HG03196 (cell line): ENCODE measurements around the gene KCNMA1.

ENCODE experiments used
- ATAC-seq: cut with Tn5 transposase; IDR thresholded peaks from one replicate; pipeline ENCODE4 v1.9.1; 2021; ENCODE audit not compliant: unreplicated experiment

KCNMA1 gene

DNA sequence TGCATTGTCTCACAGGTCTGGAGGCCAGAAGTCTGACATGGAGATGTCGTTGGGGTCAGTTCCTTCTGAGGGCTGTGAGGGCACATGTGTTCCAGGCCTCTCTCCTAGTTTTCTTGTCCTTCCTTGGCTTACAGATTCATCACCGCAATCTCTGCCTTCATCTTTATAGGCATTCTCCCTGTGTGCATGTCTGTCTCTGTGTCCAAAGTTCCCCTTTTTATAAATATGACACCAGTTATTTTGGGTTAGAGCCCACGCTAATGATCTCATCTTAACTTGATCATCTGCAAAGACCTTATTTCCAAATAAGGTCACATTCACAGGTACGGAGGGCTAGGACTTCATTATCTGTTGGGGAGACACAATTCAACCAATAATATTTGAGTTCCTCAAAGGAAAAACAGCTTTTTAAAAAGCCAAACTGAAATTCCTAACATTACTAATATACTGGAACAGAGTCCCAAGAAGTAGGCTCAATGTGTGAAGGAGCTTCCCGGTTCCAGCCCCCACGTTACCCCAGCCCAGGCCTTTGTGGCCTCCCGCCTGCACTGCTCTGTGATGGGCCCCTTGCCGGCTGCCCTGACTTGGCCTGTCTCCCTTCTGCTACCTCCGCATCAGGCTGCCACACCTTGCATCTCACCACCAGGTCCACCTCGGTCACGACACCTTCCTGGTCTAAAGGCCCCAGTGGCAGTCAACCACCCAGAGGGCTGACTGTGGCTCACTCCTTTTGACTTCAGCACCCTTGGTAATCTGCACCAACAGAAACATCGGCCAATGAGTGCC, 142.7 kb downstream of the KCNMA1 start:
- ATAC-seq, result no peak

DNA sequence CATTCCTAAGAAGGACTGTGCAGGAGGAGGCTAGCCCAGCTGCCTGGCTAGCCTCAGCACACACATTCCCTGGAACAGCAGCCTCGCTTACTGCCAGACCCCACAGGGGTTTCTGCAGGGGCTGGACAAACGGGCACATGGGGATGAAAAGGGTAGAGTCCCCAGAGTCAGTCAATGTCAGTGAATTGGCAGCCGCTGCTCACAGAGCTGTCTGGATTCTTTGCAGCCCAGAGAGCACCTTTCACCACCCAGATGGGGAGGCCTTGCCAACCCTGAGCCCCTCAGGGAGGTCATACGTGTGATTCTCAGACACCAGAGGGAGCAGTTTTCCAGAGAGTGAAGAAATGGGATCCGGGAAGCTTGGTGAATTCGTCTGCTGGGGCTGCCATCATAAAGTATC, 143.3 kb downstream of the KCNMA1 start:
- ATAC-seq, result no peak

DNA sequence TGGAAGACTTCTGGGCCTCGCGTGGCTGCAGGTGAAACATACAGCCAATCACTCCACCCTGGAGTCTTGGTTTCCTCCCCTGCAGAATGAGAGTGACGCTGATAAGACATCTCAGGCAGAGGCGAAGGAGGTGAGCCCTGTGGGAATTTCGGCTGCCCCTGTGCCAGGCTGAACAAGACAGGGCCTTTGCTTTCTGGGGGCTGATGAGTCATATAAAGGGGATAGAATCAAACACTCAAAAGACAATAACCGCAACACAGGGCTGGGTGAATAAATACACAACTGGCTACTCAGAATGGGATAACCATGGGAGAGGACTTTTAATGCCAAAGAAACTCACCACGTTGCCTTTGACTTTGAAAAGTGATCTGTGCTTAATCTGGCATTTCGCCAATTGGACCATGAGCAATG, 143.8 kb downstream of the KCNMA1 start:
- no peak for ATAC-seq

DNA sequence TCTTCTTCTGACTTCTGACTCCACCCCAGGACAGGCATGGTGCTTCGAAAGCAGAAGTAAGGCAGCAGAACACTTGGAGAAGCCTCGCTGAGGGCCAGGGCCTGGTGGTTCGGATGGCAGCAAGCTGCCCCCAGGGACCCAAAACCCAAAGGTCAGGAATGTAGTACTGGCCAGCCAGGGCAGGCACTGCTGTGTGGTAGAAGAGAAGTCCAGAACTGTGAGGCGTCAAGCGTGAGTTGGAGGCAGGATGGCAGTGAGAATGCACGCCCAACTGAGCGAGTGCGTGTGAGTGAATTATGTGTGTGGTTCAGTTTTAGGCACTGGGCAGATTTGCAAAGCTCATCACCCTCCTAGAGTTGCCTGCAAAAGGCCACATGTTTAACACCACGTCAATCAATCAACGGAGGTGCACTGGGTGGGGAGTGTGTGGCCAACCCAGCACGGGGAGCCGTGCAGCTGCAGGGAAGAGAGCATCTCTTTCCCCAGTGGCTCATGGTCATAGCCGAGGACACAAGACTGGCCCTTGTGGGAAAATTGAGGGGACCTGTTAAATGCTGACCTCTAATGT, 144.3 kb downstream of the KCNMA1 start:
- ATAC-seq, result no peak

DNA sequence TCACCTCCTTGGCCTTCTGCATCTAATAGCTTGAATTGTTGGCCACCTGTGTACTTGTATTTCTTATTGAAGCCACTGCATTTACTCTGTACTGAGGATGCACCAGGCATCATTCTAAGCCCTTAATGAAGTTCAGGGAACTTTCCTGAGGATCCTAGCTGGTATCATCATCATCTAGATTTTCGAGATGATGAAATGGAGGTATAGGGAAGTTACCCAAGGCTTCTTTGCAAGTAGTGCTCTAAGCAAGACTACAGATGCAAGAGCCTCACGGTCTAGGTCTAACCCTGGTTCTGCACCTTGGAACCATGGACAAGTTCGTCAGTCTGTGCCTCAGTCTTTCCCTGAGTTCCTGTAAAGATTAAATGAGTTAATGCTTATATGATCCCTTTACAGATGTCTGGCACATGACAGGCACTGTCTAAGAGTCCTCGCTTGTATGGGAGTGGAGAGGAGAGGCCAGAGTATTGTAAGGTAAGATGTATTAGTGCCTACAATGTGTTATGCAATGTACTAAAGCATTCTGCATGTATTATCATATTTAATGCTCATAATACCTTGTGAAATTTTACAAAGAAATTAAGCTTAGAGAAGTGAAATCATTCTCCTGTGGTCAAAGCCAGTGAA, 145.1 kb downstream of the KCNMA1 start:
- no peak for ATAC-seq

DNA sequence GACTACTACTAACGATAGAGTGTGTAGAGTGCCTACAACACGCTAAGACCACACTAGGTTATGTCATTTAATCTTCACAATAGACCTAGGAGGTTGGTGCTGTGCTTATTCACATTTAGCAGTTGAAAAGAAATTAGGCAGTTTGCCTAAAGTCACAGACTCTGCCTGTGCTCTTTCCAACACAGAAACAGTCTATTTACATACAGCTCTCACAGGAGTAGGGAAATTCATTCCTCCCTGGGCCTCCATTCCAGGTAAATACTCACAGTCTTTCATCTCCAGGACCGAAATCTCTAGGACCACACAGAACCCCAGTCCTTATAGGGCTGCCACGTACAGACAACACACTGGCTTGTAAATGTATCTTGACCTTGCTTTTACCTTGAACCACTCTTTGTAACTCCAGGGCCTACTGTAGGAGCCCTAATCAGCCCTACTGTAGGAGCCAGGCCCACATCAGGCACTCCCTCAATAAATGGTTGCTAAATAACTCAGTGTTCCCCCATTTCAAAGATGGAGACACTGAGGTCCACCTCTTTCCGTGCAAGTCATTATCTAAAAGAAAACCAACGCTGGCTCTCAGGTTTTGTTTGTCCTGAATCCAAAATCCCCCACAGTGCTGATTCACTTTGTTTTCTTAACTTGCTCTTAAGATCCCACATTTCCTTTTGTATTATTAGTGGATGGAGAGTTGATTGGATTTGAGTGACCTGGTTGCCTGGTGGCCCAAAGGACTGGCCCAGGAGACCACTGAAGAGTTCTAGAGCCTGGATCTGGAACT, 146.9 kb downstream of the KCNMA1 start:
- ATAC-seq, result no peak

DNA sequence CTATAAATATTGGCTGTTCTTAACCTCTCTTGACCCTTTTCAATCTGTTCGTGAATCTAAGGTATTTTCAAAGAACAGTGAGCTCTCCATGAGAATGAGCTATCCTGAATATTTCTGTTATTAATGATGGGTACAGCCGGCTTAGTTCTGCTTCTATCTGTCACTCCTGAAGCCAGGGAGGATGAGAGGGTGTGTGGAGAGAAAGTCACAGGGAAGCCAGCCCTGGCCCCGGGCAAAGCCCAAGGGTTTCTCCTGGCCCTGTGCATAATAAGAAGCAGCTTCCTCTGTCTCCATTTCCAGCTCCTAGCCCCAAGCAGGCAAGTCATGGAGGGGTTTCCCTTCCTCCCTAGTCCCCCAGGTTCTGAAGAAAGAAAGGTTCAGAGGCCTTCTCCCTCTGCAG, 151.1 kb downstream of the KCNMA1 start:
- no peak for ATAC-seq

DNA sequence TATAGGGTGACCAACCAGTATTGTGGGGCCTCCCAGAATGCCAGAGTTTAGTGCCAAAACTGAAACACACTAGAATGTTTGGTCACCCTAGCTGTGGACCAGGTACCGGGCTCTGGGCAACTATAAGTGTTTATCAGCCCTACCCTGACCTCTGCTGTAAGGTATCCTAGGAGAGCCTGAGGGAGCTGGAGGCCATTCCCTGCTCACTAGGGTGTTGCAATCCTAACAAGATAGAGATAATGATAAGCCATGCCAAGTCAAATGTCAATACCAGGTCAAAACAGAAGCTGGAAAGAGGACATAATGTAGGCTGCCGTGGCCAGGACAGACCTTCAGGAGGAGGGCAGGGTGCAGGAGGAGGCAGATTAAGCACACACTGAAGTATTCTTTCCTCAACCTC, 151.8 kb downstream of the KCNMA1 start:
- no peak for ATAC-seq

DNA sequence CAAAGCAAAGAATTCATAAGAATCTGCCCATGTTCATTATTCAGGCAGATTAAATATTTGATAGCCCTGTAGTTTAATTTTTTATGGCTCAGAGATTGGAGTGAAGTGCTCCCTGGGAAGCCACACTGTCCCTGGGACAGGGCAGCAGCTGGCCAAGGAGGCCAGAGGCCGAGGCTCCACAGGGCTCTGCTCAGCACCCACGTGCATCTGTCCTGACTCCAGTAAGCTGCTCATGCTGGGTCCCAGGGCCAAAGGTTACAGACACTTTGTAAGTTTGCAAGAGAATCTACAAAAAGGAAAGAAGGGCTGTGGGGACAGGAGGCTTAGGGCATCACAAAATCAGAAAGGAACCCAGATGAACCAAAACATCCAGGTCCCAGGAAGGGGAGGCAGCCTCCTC, 155.5 kb downstream of the KCNMA1 start:
- no peak for ATAC-seq

DNA sequence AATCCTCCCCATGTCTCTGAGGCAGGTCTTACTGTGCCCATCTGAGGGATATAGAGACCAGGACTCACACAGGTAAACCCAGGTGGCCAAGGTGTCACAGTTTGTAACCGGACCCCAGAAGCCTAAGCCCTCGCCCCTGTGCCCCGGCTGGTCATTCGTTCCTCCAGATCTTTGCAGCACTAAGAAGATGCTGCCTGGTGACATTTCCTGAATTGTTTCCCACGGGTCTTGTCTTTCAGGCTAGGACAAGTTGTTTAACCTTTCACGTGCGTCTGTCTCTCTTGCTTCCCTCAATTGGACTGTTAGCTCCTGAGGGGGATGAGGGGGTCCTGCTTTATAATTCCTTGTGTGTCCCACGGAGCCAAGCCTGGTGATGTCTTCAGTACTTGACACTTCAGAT, 158.0 kb downstream of the KCNMA1 start:
- ATAC-seq, result no peak

DNA sequence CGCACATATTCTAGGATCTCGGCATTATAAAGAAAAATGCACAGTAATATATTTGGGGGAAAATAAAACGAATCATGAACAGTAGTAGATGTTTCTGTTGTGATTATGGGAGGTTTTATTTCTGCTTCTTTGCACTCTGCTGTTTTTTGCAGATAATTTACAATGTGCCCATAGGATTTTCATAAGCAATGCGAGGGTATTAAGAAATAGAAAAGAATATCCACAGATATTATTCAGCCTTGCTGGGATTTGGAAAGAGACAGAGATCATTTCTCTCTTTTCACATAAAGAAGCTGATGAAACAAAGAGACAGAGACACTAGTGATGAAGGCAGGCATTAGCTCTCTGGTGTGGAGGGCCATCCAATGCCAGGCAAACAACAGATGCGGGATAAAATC, 158.6 kb downstream of the KCNMA1 start:
- no peak for ATAC-seq

DNA sequence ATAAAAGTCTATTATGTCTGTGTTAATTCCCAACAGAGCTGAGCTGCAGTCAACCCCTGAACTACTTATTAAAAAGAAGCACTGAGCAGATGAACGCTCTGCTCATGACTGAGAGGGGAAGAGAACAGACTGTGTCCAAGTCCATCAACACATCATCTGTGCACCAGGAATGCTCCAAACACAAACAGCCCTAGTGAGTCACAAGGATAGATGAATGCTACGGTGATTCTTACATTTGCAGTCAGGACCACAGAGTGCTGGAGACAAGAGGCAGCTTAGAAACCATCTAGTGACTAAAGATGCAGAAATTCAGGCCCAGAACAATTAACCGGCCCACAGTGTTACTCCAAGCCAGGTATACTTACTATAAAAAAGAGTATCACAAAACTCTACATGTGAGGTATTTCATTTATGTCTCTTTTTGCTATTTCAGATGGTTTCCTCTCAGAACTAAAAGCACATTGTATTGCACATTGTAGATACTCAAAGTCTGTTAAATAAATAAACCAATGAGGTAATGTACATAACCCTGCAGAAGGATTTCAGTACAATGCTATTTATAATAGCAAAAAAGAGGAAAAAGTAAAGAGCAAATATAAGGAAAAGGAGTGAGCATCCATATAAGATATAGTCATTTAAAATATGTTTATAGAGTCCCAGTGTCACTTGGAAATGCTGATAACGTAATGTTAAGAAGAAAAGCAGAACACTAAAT, 159.2 kb downstream of the KCNMA1 start:
- no peak for ATAC-seq

DNA sequence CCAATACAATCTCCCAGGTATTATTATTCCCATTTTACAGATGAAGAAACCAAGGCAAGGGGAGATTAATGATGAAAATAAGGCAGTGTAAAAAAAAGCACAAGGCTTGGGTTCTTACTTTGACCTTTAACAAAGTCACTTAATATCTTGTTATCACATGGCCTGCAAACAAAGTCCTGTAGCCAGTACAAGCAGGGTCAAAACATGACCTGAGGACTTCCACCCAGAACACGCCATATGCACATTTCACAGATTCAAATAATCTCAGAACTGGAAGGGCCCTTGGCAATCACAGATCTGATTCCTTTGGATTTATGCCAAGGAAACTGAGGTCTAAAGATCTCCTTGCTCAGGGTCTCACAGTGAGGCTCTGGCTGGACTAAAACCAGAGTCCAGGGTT, 162.1 kb downstream of the KCNMA1 start:
- no peak for ATAC-seq

DNA sequence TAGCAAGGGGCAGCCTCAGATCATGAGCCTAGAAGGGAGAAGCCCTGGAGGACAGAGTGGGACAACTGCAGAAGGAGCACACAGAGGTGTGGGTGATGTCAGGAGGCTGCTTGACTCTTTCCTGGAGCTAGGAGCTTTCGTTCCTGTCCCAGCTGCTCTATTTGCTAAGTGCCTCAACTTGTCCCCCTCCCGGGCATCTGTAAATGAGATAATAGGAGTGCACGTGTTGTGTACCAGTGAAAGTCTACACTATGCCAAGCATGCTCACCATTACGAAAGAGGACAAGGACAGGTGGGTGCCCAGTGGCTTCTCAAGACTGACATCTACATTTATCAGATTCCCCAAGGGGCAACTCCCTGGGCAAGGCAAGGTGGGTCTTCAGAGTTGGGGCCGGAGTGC, 162.7 kb downstream of the KCNMA1 start:
- no peak for ATAC-seq

DNA sequence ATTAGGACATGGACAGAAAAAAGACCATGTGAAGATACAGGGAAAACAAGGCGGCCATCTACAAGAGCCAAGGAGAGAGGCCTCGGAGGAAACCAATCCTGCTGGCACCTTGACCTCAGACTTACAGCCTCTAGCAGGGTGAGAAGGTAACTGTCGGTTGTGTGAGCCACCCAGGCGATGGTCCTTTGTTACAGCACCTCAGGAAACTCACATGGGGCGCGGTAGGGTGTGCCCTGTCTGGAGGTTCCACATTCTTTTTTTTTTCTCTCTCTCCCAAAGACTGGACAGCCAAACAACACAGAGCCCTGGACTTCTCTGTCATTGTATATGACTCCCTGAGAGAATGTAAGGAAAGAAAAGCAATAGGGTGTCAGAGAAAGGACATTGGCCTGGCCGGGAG, 163.2 kb downstream of the KCNMA1 start:
- no peak for ATAC-seq

DNA sequence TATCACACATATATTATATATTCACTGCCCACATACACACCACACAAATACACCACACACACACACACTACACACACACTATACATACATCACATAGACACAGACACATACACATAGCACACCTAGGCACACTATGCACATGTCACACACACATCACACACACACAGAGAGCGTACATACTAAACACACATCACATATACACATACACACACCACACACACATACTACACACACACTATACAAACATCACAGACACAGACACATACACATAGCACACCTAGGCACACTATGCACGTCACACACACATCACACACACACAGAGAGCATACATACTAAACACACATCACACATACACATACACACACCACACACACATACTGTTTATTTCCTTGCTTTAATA, 165.5 kb downstream of the KCNMA1 start:
- no peak for ATAC-seq

DNA sequence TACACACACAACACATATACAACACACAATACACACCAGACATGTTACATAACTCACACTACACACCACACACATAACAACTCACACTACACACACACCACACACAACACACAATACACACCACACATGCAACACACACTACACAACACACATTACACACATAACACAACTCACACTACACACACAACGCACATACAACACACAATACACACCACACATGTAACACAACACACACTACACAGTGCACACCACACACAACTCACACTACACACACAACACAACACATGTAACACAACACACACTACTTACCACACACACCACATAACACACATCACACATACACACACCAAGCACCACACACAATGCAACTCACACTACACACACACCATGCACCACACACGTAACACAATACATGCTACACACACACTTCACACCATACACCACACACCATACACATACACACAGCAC, 166.5 kb downstream of the KCNMA1 start:
- no peak for ATAC-seq

DNA sequence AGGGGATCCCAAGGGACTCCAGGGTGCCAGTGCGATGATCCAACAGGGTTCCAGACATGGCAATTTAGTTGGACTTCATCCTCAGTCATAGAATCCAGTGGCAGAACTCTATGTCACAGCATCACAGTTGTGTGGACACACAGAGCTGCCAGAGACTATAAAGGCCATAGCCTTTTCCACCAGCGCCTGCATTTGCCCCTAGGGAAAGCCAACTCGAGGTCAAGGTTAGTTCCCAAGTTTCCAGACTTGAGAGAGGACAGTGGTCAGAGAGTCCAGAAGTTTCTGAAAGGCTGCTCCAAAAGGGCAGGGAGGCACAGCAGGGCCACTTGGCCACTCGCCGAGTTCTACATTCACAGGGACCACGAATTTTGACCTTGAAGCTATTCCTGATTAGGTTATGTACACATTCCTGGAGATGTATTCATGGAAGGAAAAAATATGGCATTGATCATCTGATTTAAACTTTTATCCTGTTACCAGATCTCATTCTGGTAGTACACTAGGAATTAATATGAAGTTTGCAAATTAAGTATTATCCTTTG, 170.1 kb downstream of the KCNMA1 start:
- no peak for ATAC-seq

DNA sequence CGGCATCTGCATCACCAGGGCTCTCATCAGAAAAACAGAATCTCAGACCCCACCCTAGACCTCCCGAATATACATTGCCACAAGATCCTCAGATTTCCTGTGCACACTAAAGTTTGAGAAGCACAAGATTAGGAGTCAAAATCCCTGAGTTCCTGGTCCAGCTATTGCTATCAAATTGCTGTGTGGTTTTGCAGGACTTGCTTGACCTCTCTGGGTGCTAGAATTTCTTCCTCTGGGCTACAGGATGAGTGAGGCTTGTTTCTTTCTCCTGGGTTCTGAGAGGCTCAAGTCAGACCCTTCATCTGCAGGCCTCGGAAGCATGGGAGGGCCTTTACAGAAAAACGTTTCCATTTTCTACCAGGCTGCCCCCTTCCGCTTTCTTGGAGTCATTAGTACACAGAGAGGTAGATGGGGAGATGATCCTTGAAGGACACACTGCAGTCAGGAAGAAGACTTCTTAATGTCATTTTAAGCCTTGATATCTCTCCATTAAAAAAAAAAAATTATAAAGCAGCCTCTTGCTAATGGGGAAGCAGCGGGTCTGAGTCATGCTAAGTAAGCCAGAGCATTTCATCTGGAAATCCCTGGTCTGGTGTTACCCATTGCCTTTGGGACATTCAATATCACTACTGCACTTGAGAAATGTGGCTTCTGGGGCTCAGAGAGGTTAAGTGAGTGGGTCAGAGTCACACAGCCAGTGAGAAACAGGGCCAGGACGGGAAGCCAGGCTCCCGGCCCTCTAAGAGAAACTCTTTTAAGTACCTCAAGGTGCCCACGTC, 173.5 kb downstream of the KCNMA1 start:
- no peak for ATAC-seq

DNA sequence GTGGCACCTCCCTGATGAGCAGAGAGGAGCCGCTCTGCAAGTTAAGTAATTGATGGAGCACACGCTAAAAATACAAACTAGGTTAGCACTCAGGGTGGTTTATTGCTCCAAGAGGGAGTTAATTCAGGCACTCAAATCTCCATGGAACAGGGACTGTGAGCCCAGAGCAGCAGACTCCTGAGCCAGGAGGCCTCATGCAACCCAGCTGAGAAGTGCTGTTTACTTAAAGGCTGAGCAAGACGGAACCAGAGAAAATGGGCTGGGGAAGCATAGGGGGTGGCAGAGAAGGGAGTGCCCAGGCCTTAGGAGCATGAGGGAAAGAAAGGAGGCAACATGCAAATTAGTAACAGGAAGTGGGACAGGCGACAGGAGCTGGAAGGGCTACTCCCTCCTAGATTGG, 174.1 kb downstream of the KCNMA1 start:
- ATAC-seq, result no peak
